HEK293 (cell line): Measurements from ENCODE around the gene KCNMA1.

Experiments
- FEZF1 ChIP-seq: fragments of 450-650 bp; formaldehyde crosslinking; IDR thresholded peaks from 2 replicates; pipeline ENCODE4 v1.5.1; 2016; ENCODE audit warnings: missing biosample characterization, missing genetic modification characterization
- HOXC10 ChIP-seq: sonication (generic); formaldehyde crosslinking; IDR thresholded peaks from 2 replicates; pipeline ENCODE4 v1.8.1; 2023; ENCODE audit warnings: mild to moderate bottlenecking, missing genetic modification reagents
- SP7 ChIP-seq: fragments of 450-650 bp; formaldehyde crosslinking; IDR thresholded peaks from 2 replicates; pipeline ENCODE4 v1.5.1; 2016; ENCODE audit warnings: missing biosample characterization, missing genetic modification characterization
- TRIM28 ChIP-seq: IDR thresholded peaks from 2 replicates; pipeline ENCODE4 v1.6.1; 2011; ENCODE audit warnings: low read length, control low read depth, borderline replicate concordance
- YY2 ChIP-seq: fragments of 450-650 bp; formaldehyde crosslinking; IDR thresholded peaks from 2 replicates; pipeline ENCODE4 v1.5.1; 2016; ENCODE audit warnings: missing biosample characterization, missing genetic modification characterization
- ZBTB1 ChIP-seq: fragments of 450-650 bp; formaldehyde crosslinking; IDR thresholded peaks from 2 replicates; pipeline ENCODE4 v1.5.1; 2016; ENCODE audit warnings: missing biosample characterization, missing genetic modification characterization
- ZBTB17 ChIP-seq: fragments of 450-650 bp; formaldehyde crosslinking; IDR thresholded peaks from 2 replicates; pipeline ENCODE4 v1.5.1; 2016; ENCODE audit warnings: missing biosample characterization, missing genetic modification characterization
- ZBTB8A ChIP-seq: fragments of 450-650 bp; formaldehyde crosslinking; IDR thresholded peaks from 2 replicates; pipeline ENCODE4 v1.5.1; 2016; ENCODE audit warnings: missing biosample characterization, missing genetic modification characterization
- ZEB2 ChIP-seq: fragments of 450-650 bp; formaldehyde crosslinking; IDR thresholded peaks from 2 replicates; pipeline ENCODE4 v1.5.1; 2016; ENCODE audit warnings: missing biosample characterization, missing genetic modification characterization
- ZIC2 ChIP-seq: fragments of 450-650 bp; formaldehyde crosslinking; IDR thresholded peaks from 2 replicates; pipeline ENCODE4 v1.5.1; 2016; ENCODE audit warnings: missing biosample characterization, missing genetic modification characterization
- ZNF121 ChIP-seq: fragments of 450-650 bp; formaldehyde crosslinking; IDR thresholded peaks from 2 replicates; pipeline ENCODE4 v1.5.1; 2016; ENCODE audit warnings: missing biosample characterization, missing genetic modification characterization
- ZNF2 ChIP-seq: fragments of 450-650 bp; formaldehyde crosslinking; IDR thresholded peaks from 2 replicates; pipeline ENCODE4 v1.5.1; 2016; ENCODE audit warnings: missing biosample characterization, missing genetic modification characterization
- ZNF24 ChIP-seq: fragments of 450-650 bp; formaldehyde crosslinking; IDR thresholded peaks from 2 replicates; pipeline ENCODE4 v1.5.1; 2016; ENCODE audit warnings: missing biosample characterization, missing genetic modification characterization
- ZNF274 ChIP-seq, 2 experiments: fragments of 200-500 bp in 1 of 2; fragments of 450-650 bp in 1 of 2; sonication (Bioruptor generic) in 1 of 2; formaldehyde crosslinking in 1 of 2; IDR thresholded peaks; 2 replicates each; pipeline versions ENCODE4 v1.5.1 to v1.6.1; 2014 to 2016; ENCODE audit warnings: borderline replicate concordance in 1 of 2, inconsistent platforms in 1 of 2, low read length in 1 of 2, missing biosample characterization in 1 of 2, missing genetic modification characterization in 1 of 2
- ZNF37A ChIP-seq: fragments of 450-650 bp; IDR thresholded peaks from 2 replicates; pipeline ENCODE4 v1.5.1; 2018; ENCODE audit warnings: missing biosample characterization, missing genetic modification characterization
- ZNF510 ChIP-seq: fragments of 450-650 bp; formaldehyde crosslinking; IDR thresholded peaks from 2 replicates; pipeline ENCODE4 v1.5.1; 2018; ENCODE audit warnings: mild to moderate bottlenecking, missing genetic modification characterization, missing biosample characterization; ENCODE audit not compliant: insufficient replicate concordance
- ZNF555 ChIP-seq: fragments of 450-650 bp; formaldehyde crosslinking; conservative IDR thresholded peaks from 2 replicates; pipeline ENCODE4 v1.5.1; 2017; ENCODE audit warnings: missing biosample characterization, mild to moderate bottlenecking, missing genetic modification characterization, inconsistent platforms
- ZNF660 ChIP-seq: fragments of 450-650 bp; IDR thresholded peaks from 2 replicates; pipeline ENCODE4 v1.5.1; 2018; ENCODE audit warnings: missing biosample characterization, mild to moderate bottlenecking, missing genetic modification characterization
- ZNF670 ChIP-seq: fragments of 450-650 bp; formaldehyde crosslinking; IDR thresholded peaks from 2 replicates; pipeline ENCODE4 v1.5.1; 2016; ENCODE audit warnings: missing biosample characterization, missing genetic modification characterization, low read depth
- TF ChIP-seq, protein P1 (sequence below): fragments of 450-650 bp; formaldehyde crosslinking; conservative IDR thresholded peaks from 2 replicates; pipeline ENCODE4 v1.5.1; 2016; ENCODE audit warnings: low read depth, missing biosample characterization, missing genetic modification characterization
- TF ChIP-seq, protein P2 (sequence below): fragments of 450-650 bp; formaldehyde crosslinking; IDR thresholded peaks from 2 replicates; pipeline ENCODE4 v1.5.1; 2016; ENCODE audit warnings: missing biosample characterization, missing genetic modification characterization
- TF ChIP-seq, protein P3 (sequence below): fragments of 450-650 bp; formaldehyde crosslinking; IDR thresholded peaks from 2 replicates; pipeline ENCODE4 v1.5.1; 2016; ENCODE audit warnings: missing biosample characterization, missing genetic modification characterization
- TF ChIP-seq, protein P4 (sequence below): fragments of 450-650 bp; IDR thresholded peaks from 2 replicates; pipeline ENCODE4 v1.5.1; 2018; ENCODE audit warnings: missing biosample characterization, mild to moderate bottlenecking, missing genetic modification characterization
- TF ChIP-seq, protein P5 (sequence below): fragments of 450-650 bp; formaldehyde crosslinking; IDR thresholded peaks from 2 replicates; pipeline ENCODE4 v1.5.1; 2017; ENCODE audit warnings: missing biosample characterization, missing genetic modification characterization
- TF ChIP-seq, protein P6 (sequence below): fragments of 450-650 bp; formaldehyde crosslinking; IDR thresholded peaks from 2 replicates; pipeline ENCODE4 v1.5.1; 2017; ENCODE audit warnings: missing biosample characterization, missing genetic modification characterization

KCNMA1 gene

DNA sequence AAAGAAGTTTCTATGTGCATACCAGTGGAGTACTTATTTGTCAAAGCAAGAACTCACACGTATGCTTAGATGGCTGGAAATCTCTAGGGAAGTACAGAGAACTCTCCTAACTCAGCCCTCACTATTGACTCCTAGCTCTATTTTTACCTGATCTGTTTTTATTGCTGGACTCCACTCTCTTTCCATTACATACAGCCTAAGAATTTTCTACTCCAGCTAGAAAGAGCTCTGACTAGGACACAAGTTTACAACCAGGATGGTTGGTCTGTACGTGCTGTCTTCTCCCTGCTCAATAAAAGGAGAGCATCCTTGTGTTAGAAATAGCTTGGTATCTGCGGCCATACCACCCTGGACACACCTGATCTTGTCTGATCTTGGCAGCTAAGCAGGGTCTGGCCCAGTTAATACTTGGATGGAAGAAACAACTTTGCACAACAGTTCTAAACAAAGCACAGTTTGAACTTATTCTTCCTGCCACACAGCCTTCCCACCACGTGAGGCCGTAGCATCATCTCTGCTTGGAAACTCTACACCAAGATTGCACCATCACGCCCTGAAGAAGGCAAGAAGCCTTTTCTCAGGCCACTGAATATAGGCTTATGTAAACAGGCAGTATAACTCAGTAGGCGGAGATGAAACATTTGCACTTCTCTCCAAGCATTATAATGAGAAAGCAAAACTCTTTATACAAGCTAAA lies 50.7 kb downstream of the KCNMA1 start (continued):
- no peak for TF ChIP-seq HOXC10 (CRISPR knock-in tag)
- TF ChIP-seq ZBTB17 (tag by site-specific recombination), result 0 out of 2 replicates have a peak, but pooled peaks have one; percentile 24
- peak; percentile 35; the same call in 1 of the 2 replicates for TF ChIP-seq ZNF660
- TF ChIP-seq ZNF274 (IDR thresholded peaks at IDR 0.05; ENCODE audit: low read length), result no peak
- TF ChIP-seq ZNF274 (tag by site-specific recombination; IDR thresholded peaks at IDR 0.05; ENCODE audit: borderline replicate concordance), result peak; percentile 68; the same call in 1 of the 2 replicates
- 0 out of 2 replicates have a peak, but pooled peaks have one; percentile 26 for TF ChIP-seq SP7 (tag by site-specific recombination)
- no peak for TF ChIP-seq ZNF24 (tag by site-specific recombination)
- no peak for TF ChIP-seq ZIC2 (tag by site-specific recombination)
- peak; percentile 85 for TF ChIP-seq FEZF1 (tag by site-specific recombination)
- 0 out of 2 replicates have a peak, but pooled peaks have one; percentile 10 for TF ChIP-seq ZNF2
- TF ChIP-seq, protein P1, sequence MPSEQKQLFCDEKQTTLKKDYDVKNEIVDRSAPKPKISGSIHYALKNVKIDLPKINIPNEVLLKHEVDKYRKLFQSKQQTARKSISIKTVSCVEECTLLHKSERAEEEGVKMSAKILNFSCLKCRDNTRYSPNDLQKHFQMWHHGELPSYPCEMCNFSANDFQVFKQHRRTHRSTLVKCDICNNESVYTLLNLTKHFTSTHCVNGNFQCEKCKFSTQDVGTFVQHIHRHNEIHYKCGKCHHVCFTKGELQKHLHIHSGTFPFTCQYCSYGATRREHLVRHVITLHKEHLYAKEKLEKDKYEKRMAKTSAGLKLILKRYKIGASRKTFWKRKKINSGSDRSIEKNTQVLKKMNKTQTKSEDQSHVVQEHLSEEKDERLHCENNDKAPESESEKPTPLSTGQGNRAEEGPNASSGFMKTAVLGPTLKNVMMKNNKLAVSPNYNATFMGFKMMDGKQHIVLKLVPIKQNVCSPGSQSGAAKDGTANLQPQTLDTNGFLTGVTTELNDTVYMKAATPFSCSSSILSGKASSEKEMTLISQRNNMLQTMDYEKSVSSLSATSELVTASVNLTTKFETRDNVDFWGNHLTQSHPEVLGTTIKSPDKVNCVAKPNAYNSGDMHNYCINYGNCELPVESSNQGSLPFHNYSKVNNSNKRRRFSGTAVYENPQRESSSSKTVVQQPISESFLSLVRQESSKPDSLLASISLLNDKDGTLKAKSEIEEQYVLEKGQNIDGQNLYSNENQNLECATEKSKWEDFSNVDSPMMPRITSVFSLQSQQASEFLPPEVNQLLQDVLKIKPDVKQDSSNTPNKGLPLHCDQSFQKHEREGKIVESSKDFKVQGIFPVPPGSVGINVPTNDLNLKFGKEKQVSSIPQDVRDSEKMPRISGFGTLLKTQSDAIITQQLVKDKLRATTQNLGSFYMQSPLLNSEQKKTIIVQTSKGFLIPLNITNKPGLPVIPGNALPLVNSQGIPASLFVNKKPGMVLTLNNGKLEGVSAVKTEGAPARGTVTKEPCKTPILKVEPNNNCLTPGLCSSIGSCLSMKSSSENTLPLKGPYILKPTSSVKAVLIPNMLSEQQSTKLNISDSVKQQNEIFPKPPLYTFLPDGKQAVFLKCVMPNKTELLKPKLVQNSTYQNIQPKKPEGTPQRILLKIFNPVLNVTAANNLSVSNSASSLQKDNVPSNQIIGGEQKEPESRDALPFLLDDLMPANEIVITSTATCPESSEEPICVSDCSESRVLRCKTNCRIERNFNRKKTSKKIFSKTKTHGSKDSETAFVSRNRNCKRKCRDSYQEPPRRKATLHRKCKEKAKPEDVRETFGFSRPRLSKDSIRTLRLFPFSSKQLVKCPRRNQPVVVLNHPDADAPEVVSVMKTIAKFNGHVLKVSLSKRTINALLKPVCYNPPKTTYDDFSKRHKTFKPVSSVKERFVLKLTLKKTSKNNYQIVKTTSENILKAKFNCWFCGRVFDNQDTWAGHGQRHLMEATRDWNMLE (tag by site-specific recombination), result peak; percentile 65
- no peak for TF ChIP-seq ZBTB1 (tag by site-specific recombination)
- TF ChIP-seq, protein P2, sequence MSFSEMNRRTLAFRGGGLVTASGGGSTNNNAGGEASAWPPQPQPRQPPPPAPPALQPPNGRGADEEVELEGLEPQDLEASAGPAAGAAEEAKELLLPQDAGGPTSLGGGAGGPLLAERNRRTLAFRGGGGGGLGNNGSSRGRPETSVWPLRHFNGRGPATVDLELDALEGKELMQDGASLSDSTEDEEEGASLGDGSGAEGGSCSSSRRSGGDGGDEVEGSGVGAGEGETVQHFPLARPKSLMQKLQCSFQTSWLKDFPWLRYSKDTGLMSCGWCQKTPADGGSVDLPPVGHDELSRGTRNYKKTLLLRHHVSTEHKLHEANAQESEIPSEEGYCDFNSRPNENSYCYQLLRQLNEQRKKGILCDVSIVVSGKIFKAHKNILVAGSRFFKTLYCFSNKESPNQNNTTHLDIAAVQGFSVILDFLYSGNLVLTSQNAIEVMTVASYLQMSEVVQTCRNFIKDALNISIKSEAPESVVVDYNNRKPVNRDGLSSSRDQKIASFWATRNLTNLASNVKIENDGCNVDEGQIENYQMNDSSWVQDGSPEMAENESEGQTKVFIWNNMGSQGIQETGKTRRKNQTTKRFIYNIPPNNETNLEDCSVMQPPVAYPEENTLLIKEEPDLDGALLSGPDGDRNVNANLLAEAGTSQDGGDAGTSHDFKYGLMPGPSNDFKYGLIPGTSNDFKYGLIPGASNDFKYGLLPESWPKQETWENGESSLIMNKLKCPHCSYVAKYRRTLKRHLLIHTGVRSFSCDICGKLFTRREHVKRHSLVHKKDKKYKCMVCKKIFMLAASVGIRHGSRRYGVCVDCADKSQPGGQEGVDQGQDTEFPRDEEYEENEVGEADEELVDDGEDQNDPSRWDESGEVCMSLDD (tag by site-specific recombination), result no peak
- TF ChIP-seq ZNF37A (tag by site-specific recombination), result no peak
- no peak for TF ChIP-seq YY2 (tag by site-specific recombination)
- TF ChIP-seq, protein P3, sequence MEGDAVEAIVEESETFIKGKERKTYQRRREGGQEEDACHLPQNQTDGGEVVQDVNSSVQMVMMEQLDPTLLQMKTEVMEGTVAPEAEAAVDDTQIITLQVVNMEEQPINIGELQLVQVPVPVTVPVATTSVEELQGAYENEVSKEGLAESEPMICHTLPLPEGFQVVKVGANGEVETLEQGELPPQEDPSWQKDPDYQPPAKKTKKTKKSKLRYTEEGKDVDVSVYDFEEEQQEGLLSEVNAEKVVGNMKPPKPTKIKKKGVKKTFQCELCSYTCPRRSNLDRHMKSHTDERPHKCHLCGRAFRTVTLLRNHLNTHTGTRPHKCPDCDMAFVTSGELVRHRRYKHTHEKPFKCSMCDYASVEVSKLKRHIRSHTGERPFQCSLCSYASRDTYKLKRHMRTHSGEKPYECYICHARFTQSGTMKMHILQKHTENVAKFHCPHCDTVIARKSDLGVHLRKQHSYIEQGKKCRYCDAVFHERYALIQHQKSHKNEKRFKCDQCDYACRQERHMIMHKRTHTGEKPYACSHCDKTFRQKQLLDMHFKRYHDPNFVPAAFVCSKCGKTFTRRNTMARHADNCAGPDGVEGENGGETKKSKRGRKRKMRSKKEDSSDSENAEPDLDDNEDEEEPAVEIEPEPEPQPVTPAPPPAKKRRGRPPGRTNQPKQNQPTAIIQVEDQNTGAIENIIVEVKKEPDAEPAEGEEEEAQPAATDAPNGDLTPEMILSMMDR (tag by site-specific recombination), result peak; percentile 11; the same call in 1 of the 2 replicates
- no peak for TF ChIP-seq ZNF121 (tag by site-specific recombination)
- peak; percentile 55; the same call in 1 of the 2 replicates for TF ChIP-seq TRIM28
- TF ChIP-seq ZBTB8A (tag by site-specific recombination), result peak; percentile 98
- 0 out of 2 replicates have a peak, but pooled peaks have one; percentile 17 for TF ChIP-seq ZEB2 (tag by site-specific recombination)
- no peak for TF ChIP-seq ZNF510 (tag by site-specific recombination)
- TF ChIP-seq, protein P4, sequence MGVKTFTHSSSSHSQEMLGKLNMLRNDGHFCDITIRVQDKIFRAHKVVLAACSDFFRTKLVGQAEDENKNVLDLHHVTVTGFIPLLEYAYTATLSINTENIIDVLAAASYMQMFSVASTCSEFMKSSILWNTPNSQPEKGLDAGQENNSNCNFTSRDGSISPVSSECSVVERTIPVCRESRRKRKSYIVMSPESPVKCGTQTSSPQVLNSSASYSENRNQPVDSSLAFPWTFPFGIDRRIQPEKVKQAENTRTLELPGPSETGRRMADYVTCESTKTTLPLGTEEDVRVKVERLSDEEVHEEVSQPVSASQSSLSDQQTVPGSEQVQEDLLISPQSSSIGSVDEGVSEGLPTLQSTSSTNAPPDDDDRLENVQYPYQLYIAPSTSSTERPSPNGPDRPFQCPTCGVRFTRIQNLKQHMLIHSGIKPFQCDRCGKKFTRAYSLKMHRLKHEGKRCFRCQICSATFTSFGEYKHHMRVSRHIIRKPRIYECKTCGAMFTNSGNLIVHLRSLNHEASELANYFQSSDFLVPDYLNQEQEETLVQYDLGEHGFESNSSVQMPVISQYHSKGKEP (tag by site-specific recombination), result no peak
- TF ChIP-seq, protein P5, sequence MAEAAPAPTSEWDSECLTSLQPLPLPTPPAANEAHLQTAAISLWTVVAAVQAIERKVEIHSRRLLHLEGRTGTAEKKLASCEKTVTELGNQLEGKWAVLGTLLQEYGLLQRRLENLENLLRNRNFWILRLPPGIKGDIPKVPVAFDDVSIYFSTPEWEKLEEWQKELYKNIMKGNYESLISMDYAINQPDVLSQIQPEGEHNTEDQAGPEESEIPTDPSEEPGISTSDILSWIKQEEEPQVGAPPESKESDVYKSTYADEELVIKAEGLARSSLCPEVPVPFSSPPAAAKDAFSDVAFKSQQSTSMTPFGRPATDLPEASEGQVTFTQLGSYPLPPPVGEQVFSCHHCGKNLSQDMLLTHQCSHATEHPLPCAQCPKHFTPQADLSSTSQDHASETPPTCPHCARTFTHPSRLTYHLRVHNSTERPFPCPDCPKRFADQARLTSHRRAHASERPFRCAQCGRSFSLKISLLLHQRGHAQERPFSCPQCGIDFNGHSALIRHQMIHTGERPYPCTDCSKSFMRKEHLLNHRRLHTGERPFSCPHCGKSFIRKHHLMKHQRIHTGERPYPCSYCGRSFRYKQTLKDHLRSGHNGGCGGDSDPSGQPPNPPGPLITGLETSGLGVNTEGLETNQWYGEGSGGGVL (tag by site-specific recombination), result no peak
- no peak for TF ChIP-seq ZNF670 (tag by site-specific recombination)
- TF ChIP-seq, protein P6, sequence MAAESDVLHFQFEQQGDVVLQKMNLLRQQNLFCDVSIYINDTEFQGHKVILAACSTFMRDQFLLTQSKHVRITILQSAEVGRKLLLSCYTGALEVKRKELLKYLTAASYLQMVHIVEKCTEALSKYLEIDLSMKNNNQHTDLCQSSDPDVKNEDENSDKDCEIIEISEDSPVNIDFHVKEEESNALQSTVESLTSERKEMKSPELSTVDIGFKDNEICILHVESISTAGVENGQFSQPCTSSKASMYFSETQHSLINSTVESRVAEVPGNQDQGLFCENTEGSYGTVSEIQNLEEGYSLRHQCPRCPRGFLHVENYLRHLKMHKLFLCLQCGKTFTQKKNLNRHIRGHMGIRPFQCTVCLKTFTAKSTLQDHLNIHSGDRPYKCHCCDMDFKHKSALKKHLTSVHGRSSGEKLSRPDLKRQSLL, result no peak
- TF ChIP-seq ZNF555 (tag by site-specific recombination), result no peak
